T-helper 2 cell treated with Interferon-gamma antibody and Interleukin-4, amounts not matched to agents 5 μg/mL and 100 μg/mL, for 36 hours (primary cell): ENCODE results near the gene PSG1.
"Not testable (repeated sequence)": the region's sequence is repeated elsewhere in the genome, so short reads cannot be mapped to it uniquely, and the experiment has no call there.

ENCODE experiments used
- DNase-seq: peaks from one replicate; pipeline ENCODE4 v3.0.0; 2021; ENCODE audit warnings: low spot score
- H3K27ac Mint-ChIP-seq: one replicate; pipeline ENCODE4 v1.8.0; 2021; ENCODE audit warnings: mild to moderate bottlenecking, mixed read lengths
- H3K27me3 Mint-ChIP-seq: one replicate; pipeline ENCODE4 v1.8.0; 2021; ENCODE audit warnings: low read depth, mixed read lengths
- H3K36me3 Mint-ChIP-seq: one replicate; pipeline ENCODE4 v1.8.0; 2021; ENCODE audit warnings: low read depth, mixed read lengths
- H3K4me1 Mint-ChIP-seq: one replicate; pipeline ENCODE4 v1.8.0; 2021; ENCODE audit warnings: low read depth, mixed read lengths
- H3K4me3 Mint-ChIP-seq: one replicate; pipeline ENCODE4 v1.8.0; 2022; ENCODE audit warnings: mild to moderate bottlenecking, moderate library complexity, mixed read lengths
- H3K9me3 Mint-ChIP-seq: one replicate; pipeline ENCODE4 v1.8.0; 2021; ENCODE audit warnings: mixed read lengths

The PSG1 gene

GRCh38 chr19:42819960-42820650 lies 59.4 kb downstream of the PSG1 start:
- H3K4me1 Mint-ChIP-seq, H3K4me3 Mint-ChIP-seq, H3K27ac Mint-ChIP-seq, DNase-seq, H3K36me3 Mint-ChIP-seq, H3K9me3 Mint-ChIP-seq, H3K27me3 Mint-ChIP-seq: not testable (repeated sequence)

- DNase-seq = no peak
- Mint-ChIP-seq H3K27ac (no peak overlapping the region), H3K9me3 (no peaks in the 10 kb centered on the region), H3K4me3 (no peak overlapping the region), H3K27me3 (no peaks in the 10 kb centered on the region), H3K4me1 (no peaks in the 10 kb centered on the region), H3K36me3 (no peaks in the 10 kb centered on the region)
Observed at GRCh38 chr19:42816894-42817293, 62.6 kb downstream of the PSG1 start.
